Measurements from ENCODE around the gene MTHFD2L.
"Not testable (repeated sequence)": the region's sequence is repeated elsewhere in the genome, so short reads cannot be mapped to it uniquely, and the experiment has no call there.

Gene MTHFD2L

GRCh38 chr4:74120086-74120485, 37.8 kb upstream of the MTHFD2L start:
- no peak for DNase-seq
- TF ChIP-seq POLR2A (IDR thresholded peaks at IDR 0.05; ENCODE audit: low read length) (no peak), GATA1 (IDR thresholded peaks at IDR 0.05; ENCODE audit: low read depth, low read length) (no peak)

DNA sequence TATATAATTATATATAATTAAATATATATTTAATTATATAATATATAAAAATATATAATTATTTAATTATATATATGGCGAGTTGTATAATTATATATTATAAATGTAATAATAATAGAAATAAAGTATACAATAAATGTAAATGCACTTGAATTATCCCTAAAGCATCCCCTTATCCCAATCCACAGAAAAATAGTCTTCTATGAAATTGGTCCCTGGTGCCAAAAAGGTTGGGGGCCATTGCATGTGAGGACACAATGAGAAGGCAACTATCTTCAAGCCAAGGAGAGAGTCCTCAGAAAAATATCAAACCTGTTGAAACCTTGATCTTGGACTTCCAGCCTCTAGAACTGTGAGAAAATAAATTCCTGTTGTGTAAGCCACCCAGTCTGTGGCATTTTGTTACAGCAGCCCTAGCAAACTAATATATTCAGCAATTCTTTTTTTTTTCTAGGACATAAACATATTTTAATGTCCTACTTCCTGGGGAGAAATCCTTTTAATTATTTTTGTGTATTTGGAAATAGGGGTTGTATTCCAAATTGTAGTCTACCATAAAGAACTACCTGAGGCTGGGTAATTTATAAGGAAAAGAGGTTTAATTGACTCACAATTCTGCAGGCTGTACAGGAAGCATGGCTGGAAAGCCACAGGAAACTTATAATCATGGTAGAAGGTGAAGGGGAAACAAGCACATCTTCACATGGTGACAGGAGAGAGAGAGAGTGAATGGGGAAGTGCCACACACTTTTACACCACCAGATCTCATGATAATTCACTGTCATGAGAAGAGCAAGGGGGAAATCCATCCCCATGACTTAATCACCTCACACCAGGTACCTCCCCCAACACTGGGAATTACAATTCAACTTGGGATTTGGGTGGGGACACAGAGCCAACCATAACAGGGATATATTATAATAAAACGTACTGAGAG, 36.0 kb upstream of the MTHFD2L start:
- DNase-seq = no peak
- TF ChIP-seq POLR2A (IDR thresholded peaks at IDR 0.05; ENCODE audit: low read length) (no peak), GATA1 (IDR thresholded peaks at IDR 0.05; ENCODE audit: low read depth, low read length) (no peak)

DNA sequence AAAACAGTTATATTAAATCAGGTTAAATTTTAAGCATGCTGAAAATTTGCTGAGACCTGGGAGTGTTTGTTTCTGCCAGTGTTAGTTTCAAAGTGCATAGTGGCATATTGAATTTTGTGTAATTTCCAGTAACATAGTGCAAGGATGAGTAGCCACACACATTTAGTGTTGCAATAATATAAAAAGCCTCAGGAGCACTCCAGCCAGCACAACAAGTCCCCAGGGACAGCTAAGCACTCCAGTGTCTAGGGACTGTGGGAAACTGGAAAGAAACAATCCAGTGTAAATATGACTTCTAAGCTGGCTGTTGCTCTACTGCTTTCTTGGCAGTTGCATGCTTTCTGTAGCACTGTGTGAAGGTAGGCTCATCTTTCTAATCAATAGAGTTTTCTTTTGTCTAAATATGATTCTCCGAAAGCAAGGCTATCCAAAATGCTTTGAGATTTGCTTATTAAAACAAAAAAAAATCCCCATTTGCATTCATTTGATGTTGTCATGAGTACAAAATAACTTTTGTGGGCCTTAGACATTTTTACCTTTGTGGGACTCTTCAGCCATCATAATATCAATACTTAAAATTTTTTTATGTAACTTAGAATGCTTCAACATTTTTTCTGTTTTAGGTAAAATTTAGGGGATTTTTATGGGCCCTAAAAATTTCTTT, 34.7 kb upstream of the MTHFD2L start:
- no peak for DNase-seq
- TF ChIP-seq GATA1 (IDR thresholded peaks at IDR 0.05; ENCODE audit: low read depth, low read length) (no peak), POLR2A (IDR thresholded peaks at IDR 0.05; ENCODE audit: low read length) (no peak)

GRCh38 chr4:74125029-74125428, 32.9 kb upstream of the MTHFD2L start:
- no peak for DNase-seq
- TF ChIP-seq POLR2A (IDR thresholded peaks at IDR 0.05; ENCODE audit: low read length) = no peak
- TF ChIP-seq GATA1 (IDR thresholded peaks at IDR 0.05; ENCODE audit: low read depth, low read length) = no peak

- DNase-seq = no peak
- no peak for TF ChIP-seq GATA1 (IDR thresholded peaks at IDR 0.05; ENCODE audit: low read depth, low read length)
- no peak for TF ChIP-seq POLR2A (IDR thresholded peaks at IDR 0.05; ENCODE audit: low read length)
Observed at GRCh38 chr4:74127745-74128144, 30.2 kb upstream of the MTHFD2L start.

DNA sequence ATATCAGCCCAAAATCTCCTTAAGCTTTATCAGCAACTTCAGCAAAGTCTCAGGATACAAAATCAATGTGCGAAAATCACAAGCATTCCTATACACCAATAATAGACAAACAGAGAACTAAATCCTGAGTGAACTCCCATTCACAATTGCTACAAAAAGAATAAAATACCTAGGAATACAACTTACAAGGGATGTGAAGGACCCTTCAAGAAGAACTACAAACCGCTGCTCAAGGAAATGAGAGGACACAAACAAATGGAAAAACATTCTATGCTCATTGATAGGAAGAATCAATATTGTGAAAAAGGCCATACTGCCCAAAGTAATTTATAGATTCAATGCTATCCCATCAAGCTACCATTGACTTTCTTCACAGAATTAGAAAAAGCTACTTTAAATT, 27.1 kb upstream of the MTHFD2L start:
- not testable (repeated sequence) for DNase-seq

- not testable (repeated sequence) for DNase-seq
Observed at GRCh38 chr4:74132188-74132587, 25.7 kb upstream of the MTHFD2L start.

GRCh38 chr4:74132944-74133343, 25.0 kb upstream of the MTHFD2L start:
- TF ChIP-seq GATA1 (IDR thresholded peaks at IDR 0.05; ENCODE audit: low read depth, low read length) = no peak
- no peak for TF ChIP-seq POLR2A (IDR thresholded peaks at IDR 0.05; ENCODE audit: low read length)
- no peak for DNase-seq

DNA sequence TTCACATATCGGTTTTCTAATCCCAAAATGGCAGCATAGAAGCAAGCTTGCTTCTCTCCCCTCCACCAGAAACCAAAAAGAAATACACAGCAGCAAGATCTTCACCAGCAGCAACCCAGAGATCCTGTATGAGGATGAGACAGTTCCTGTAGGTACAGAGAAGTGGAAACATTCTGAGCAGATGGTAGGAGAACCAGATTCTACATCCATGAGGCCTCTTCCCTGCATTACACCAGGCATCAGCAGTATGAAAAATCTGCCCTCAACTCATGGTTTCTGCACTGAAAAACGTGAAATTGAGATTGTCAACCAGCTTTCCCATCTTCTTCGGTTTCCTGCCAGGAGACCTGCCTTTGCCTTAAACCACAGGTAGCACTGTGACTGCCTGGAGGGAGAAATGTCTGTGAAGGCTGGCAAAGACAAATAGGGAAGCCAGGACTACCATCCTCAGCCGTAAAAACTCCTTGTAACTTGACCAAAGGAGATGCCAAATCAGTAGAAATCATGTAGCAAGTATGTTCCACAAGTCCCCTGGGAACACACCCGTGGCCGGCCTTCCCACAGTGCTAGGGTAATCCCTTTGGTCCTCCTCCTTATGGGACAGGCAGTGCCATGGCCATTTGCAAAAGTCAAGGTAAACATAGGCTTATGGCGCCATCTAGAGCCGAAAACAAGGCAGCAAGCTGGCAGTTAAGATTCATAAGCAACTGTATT, 24.0 kb upstream of the MTHFD2L start:
- DNase-seq = peak; percentile 77 to 90
- TF ChIP-seq POLR2A (IDR thresholded peaks at IDR 0.05; ENCODE audit: low read length) (no peak), GATA1 (IDR thresholded peaks at IDR 0.05; ENCODE audit: low read depth, low read length) (no peak)

GRCh38 chr4:74134500-74134852, 23.4 kb upstream of the MTHFD2L start:
- no peak for DNase-seq
- TF ChIP-seq GATA1 (IDR thresholded peaks at IDR 0.05; ENCODE audit: low read depth, low read length) (no peak), POLR2A (IDR thresholded peaks at IDR 0.05; ENCODE audit: low read length) (no peak)

- TF ChIP-seq POLR2A (IDR thresholded peaks at IDR 0.05; ENCODE audit: low read length) (no peak), GATA1 (IDR thresholded peaks at IDR 0.05; ENCODE audit: low read depth, low read length) (no peak)
Observed at GRCh38 chr4:74146581-74147129, 11.3 kb upstream of the MTHFD2L start.

GRCh38 chr4:74148205-74148604, 9.7 kb upstream of the MTHFD2L start:
- TF ChIP-seq GATA1 (IDR thresholded peaks at IDR 0.05; ENCODE audit: low read depth, low read length) (no peak), POLR2A (IDR thresholded peaks at IDR 0.05; ENCODE audit: low read length) (no peak)
- no peak for DNase-seq

More at GRCh38 chr4:74146581-74147129, 11.3 kb upstream of the MTHFD2L start:
- DNase-seq = no peak

- DNase-seq = no peak
- no peak for TF ChIP-seq GATA1 (IDR thresholded peaks at IDR 0.05; ENCODE audit: low read depth, low read length)
- TF ChIP-seq POLR2A (IDR thresholded peaks at IDR 0.05; ENCODE audit: low read length) = no peak
Observed at GRCh38 chr4:74152836-74153235, 5.1 kb upstream of the MTHFD2L start.

DNA sequence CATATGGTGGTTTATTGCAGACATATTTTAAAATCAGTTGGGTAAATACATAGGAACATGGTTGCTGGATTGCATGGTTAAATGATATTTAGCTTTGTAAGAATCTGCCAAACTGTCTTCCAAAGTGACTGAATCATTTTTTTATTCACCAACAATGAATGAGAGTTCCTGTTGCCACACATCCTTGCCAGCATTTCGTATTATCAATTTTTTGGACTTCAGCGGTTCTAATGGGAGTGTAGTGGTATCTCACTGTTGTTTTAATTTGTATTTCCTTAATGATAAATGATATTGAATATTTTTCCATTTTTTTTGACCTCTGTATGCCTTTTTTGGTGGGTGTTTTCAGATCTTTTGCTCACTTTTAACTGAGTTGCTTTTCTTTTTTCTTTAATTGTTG, 1.4 kb upstream of the MTHFD2L start:
- no peak for TF ChIP-seq GATA1 (IDR thresholded peaks at IDR 0.05; ENCODE audit: low read depth, low read length)
- TF ChIP-seq POLR2A (IDR thresholded peaks at IDR 0.05; ENCODE audit: low read length) = no peak

More for the DNA sequence above, 1.4 kb upstream of the MTHFD2L start:
- no peak for DNase-seq
